ENCODE results near the gene OVOL2. TPM values are rescaled to one million over a fixed set of nuclear protein-coding genes. Genes with fewer than 3 reads are reported as not detected.

Gene OVOL2
- total RNA-seq, 4 donors from 2014 or later: 8.1 to 14.7 (median 9.4) TPM

GRCh38 chr20:18004384-18005031 lies 53.2 kb downstream of the OVOL2 start:
- 83 to 90% methylated on average over 6 of the region's 8 CpGs for WGBS, 2 donors
- Histone ChIP-seq H3K4me3 (no peak overlapping the region), H3K4me1 (peaks cover 6 to 41% (median 16%) of the 10 kb centered on the region in 3 donors), H3K36me3 (no peaks in the 10 kb centered on the region), H3K27me3 (no peaks in the 10 kb centered on the region), H3K27ac (peak overlapping the region in 3 of 4 donors; percentile 65 to 74 (median 74)), H3K9me3 (no peaks in the 10 kb centered on the region)
- DNase-seq: no peak
- intact Hi-C loops (cut with DNase I): no loop called here
- no peak for TF ChIP-seq POLR2A (IDR thresholded peaks at IDR 0.05)
- TF ChIP-seq CTCF (IDR thresholded peaks at IDR 0.05): no peak

- no peaks in the 10 kb centered on the region for H3K27me3 ChIP-seq
- intact Hi-C loops (cut with DNase I): no loop called here
- no peak for TF ChIP-seq CTCF (IDR thresholded peaks at IDR 0.05)
- no peak for TF ChIP-seq POLR2A (IDR thresholded peaks at IDR 0.05)
- no peaks in the 10 kb centered on the region for H3K36me3 ChIP-seq
- 77 to 85% methylated on average over 5 of the region's 5 CpGs for WGBS, 2 donors
- no peaks in the 10 kb centered on the region for H3K9me3 ChIP-seq
- H3K4me3 ChIP-seq: no peak overlapping the region
- H3K27ac ChIP-seq: peak overlapping the region in 3 of 4 donors; percentile 5 to 74 (median 52)
- no peak for DNase-seq
- H3K4me1 ChIP-seq: peaks cover 6 to 41% (median 16%) of the 10 kb centered on the region in 3 donors
These were observed 53.8 kb downstream of the OVOL2 start for GRCh38 chr20:18003897-18004296.

GRCh38 chr20:18001131-18001921 lies 56.4 kb downstream of the OVOL2 start:
- no peaks in the 10 kb centered on the region for H3K9me3 ChIP-seq
- no peak for DNase-seq
- intact Hi-C loops (cut with DNase I): no loop called here
- H3K27me3 ChIP-seq: no peaks in the 10 kb centered on the region
- no peaks in the 10 kb centered on the region for H3K36me3 ChIP-seq
- peaks cover 6 to 30% (median 12%) of the 10 kb centered on the region in 3 donors for H3K4me1 ChIP-seq
- H3K4me3 ChIP-seq: no peak overlapping the region
- WGBS, 2 donors: 48 to 53% methylated on average over 9 to 10 of the region's 10 CpGs
- H3K27ac ChIP-seq: peak overlapping the region; percentile 35 to 79 (median 76)
- TF ChIP-seq CTCF (IDR thresholded peaks at IDR 0.05) (peak in 2 of 6 experiments; percentile 34 to 44), POLR2A (IDR thresholded peaks at IDR 0.05) (no peak)

GRCh38 chr20:17999566-17999965 lies 58.1 kb downstream of the OVOL2 start:
- Histone ChIP-seq H3K27me3 (no peaks in the 10 kb centered on the region), H3K4me1 (peaks cover 6 to 29% (median 12%) of the 10 kb centered on the region in 3 donors), H3K27ac (no peak overlapping the region), H3K36me3 (no peaks in the 10 kb centered on the region), H3K4me3 (no peak overlapping the region), H3K9me3 (no peaks in the 10 kb centered on the region)
- intact Hi-C loops (cut with DNase I): loop anchor here (10.0 kb wide), 1 partner anchor 325 kb away; no protein-coding TSS in a partner anchor
- TF ChIP-seq POLR2A (IDR thresholded peaks at IDR 0.05) (no peak), CTCF (IDR thresholded peaks at IDR 0.05) (no peak)
- no peak for DNase-seq
- WGBS, 2 donors: 85 to 88% methylated on average over 4 of the region's 4 CpGs

GRCh38 chr20:17998446-17998845 lies 59.3 kb downstream of the OVOL2 start:
- H3K36me3 ChIP-seq: no peaks in the 10 kb centered on the region
- H3K9me3 ChIP-seq: no peaks in the 10 kb centered on the region
- peaks cover 6 to 29% (median 12%) of the 10 kb centered on the region in 3 donors for H3K4me1 ChIP-seq
- 91% methylated on average over 4 to 5 of the region's 5 CpGs for WGBS, 2 donors
- H3K4me3 ChIP-seq: no peak overlapping the region
- H3K27ac ChIP-seq: no peak overlapping the region
- intact Hi-C loops (cut with DNase I): loop anchor here (10.0 kb wide), 1 partner anchor 324 kb away; no protein-coding TSS in a partner anchor
- H3K27me3 ChIP-seq: no peaks in the 10 kb centered on the region
- DNase-seq: no peak
- TF ChIP-seq CTCF (IDR thresholded peaks at IDR 0.05) (no peak), POLR2A (IDR thresholded peaks at IDR 0.05) (no peak)

Data from esophagus squamous epithelium (tissue), 5 donors.